CD4-positive, alpha-beta memory T cell (primary cell): ENCODE results near the gene PPA1. TPM values are rescaled to one million over a fixed set of nuclear protein-coding genes. Genes with fewer than 3 reads are reported as not detected.
"Not testable (repeated sequence)": the region's sequence is repeated elsewhere in the genome, so short reads cannot be mapped to it uniquely, and the experiment has no call there.

ENCODE experiments used
- CTCF ChIA-PET: fragments of 350-600 bp; sonication (Branson Sonifier 250); formaldehyde crosslinking; loops from one replicate; lab custom pipeline; 2021; ENCODE audit warnings: inconsistent platforms; ENCODE audit not compliant: partially characterized antibody; lab: Charles Lee
- POLR2A ChIA-PET: fragments of 350-600 bp; sonication (Branson Sonifier 250); formaldehyde crosslinking; loops from one replicate; lab custom pipeline; 2021; ENCODE audit not compliant: partially characterized antibody; lab: Charles Lee
- DNase-seq, 5 donors: peaks; one replicate each; pipeline versions ENCODE4 v3.0.0 to v3.0.0-alpha.2; 2020 to 2022; ENCODE audit warnings: mixed read lengths in 1 of 5
- H3K27ac ChIP-seq: one replicate; pipeline ENCODE4 v1.7.0; 2013; ENCODE audit warnings: low read depth, low read length
- H3K27me3 ChIP-seq: 2 replicates; pipeline ENCODE4 v1.7.0; 2013; ENCODE audit warnings: mild to moderate bottlenecking, low read length, moderate library complexity; ENCODE audit not compliant: insufficient read depth
- H3K36me3 ChIP-seq: 2 replicates; pipeline ENCODE4 v1.7.0; 2013; ENCODE audit warnings: mild to moderate bottlenecking, low read length, moderate library complexity; ENCODE audit not compliant: insufficient read depth
- H3K4me1 ChIP-seq: 2 replicates; pipeline ENCODE4 v1.7.0; 2013; ENCODE audit warnings: mild to moderate bottlenecking, low read length, moderate library complexity; ENCODE audit not compliant: insufficient read depth
- H3K4me3 ChIP-seq, 2 donors: one replicate each; pipeline ENCODE4 v1.7.0; 2013; ENCODE audit warnings: low read length in 2 of 2, mild to moderate bottlenecking in 1 of 2
- H3K9me3 ChIP-seq, 2 donors: one replicate each; pipeline ENCODE4 v1.7.0; 2013; ENCODE audit warnings: low read length in 2 of 2, control low read depth in 1 of 2; ENCODE audit not compliant: control insufficient read depth in 1 of 2
- H3K27ac Mint-ChIP-seq, 7 donors: one replicate each; pipeline ENCODE4 v1.8.0; 2020 to 2021; ENCODE audit warnings: mixed read lengths in 7 of 7, mild to moderate bottlenecking in 6 of 7, inconsistent platforms in 3 of 7, moderate library complexity in 3 of 7
- H3K27me3 Mint-ChIP-seq, 2 donors: one replicate each; pipeline ENCODE4 v1.8.0; 2020 to 2021; ENCODE audit warnings: mixed read lengths in 2 of 2
- H3K36me3 Mint-ChIP-seq, 2 donors: one replicate each; pipeline ENCODE4 v1.8.0; 2020 to 2021; ENCODE audit warnings: mixed read lengths in 2 of 2, inconsistent platforms in 1 of 2, mild to moderate bottlenecking in 1 of 2
- H3K4me1 Mint-ChIP-seq, 4 donors: one replicate each; pipeline ENCODE4 v1.8.0; 2020 to 2021; ENCODE audit warnings: mixed read lengths in 4 of 4, mild to moderate bottlenecking in 1 of 4
- H3K4me3 Mint-ChIP-seq, 8 donors: one replicate each; pipeline ENCODE4 v1.8.0; 2020 to 2021; ENCODE audit warnings: mixed read lengths in 8 of 8, mild to moderate bottlenecking in 7 of 8, moderate library complexity in 6 of 8, inconsistent platforms in 3 of 8
- H3K9me3 Mint-ChIP-seq, 8 donors: one replicate each; pipeline ENCODE4 v1.8.0; 2020 to 2021; ENCODE audit warnings: mixed read lengths in 8 of 8, mild to moderate bottlenecking in 5 of 8, inconsistent platforms in 3 of 8, moderate library complexity in 1 of 8
- intact Hi-C: fragments of 100-400 bp; cut with micrococcal nuclease; formaldehyde crosslinking; loops from one replicate; pipeline ENCODE4 v1.15.1; 2023
- polyA plus RNA-seq, 2 donors: library from polyadenylated mRNA; unstranded; fragments of 300-500 nt; fragmentation: Illumina TruSeq; gene quantifications; one replicate each; pipeline ENCODE4 v1.2.3, GENCODE V29; 2021
- total RNA-seq, 2 experiments: library from RNA; stranded (reverse); gene quantifications; one replicate each; pipeline ENCODE4 v1.2.3, GENCODE V29; 2021

PPA1 gene
- total and polyA plus RNA-seq, 4 experiments from 2014 or later = 57.4 to 304 (median 104) TPM

DNA sequence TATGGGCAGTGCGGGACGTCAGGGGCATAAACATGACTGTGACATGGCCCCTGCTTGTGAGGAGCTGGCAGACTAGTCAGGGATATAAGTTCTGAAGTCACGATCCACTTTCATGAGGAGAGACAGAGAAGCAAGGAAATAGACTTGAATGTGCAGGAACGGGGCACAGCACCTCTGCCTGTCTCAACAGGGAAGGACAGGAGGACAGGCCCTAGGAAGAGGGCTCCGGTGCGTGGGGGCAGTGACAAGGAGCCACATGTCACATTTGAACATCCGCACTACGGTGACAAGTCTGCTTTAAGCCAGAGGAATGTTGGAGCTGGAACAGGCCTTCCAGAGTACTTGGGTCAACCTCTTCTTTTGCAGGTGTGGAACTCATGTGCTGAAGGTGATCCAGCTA, 43.1 kb downstream of the PPA1 start:
- Mint-ChIP-seq H3K36me3 (no peaks in the 10 kb centered on the region), H3K27me3 (peaks cover 0 to 1% of the 10 kb centered on the region in 2 donors), H3K4me1 (no peaks in the 10 kb centered on the region), H3K27ac (no peak overlapping the region), H3K4me3 (no peak overlapping the region), H3K9me3 (no peaks in the 10 kb centered on the region)
- ChIA-PET POLR2A (no interaction called here), CTCF (interaction anchor here (1.2 kb wide), 1 partner anchor 174 kb away, joined by 3 read pairs; no protein-coding TSS in a partner anchor)
- Histone ChIP-seq H3K27ac (no peak overlapping the region), H3K9me3 (no peaks in the 10 kb centered on the region), H3K27me3 (no peaks in the 10 kb centered on the region), H3K36me3 (no peaks in the 10 kb centered on the region), H3K4me3 (no peak overlapping the region), H3K4me1 (no peaks in the 10 kb centered on the region)
- DNase-seq = no peak
- intact Hi-C loops = no loop called here

DNA sequence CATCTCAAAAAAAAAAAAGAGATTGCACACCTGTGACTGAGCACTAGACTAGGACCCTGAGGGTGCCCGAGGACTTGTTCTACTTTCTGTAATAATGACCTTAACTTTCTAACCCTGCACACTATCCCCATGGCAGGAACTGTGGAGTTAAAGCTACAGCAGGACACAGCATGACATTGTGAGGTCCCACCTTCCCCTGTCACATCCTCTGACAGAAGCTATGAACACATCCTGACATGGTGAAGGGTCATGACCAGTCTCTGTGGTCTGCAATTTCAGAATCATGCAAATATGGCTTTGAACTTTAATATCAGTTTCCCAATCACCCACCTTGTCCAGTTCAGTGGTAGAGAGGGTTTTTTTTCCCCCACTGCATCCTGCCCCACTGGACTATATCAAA, 44.5 kb downstream of the PPA1 start:
- H3K27ac Mint-ChIP-seq = no peak overlapping the region
- no peaks in the 10 kb centered on the region for H3K9me3 Mint-ChIP-seq
- intact Hi-C loops = no loop called here
- CTCF ChIA-PET = interaction anchor here (1.3 kb wide), 1 partner anchor 42 kb away, joined by 3 read pairs; the partner anchor contains the start of gene TYSND1
- no peak overlapping the region for H3K4me3 Mint-ChIP-seq
- Histone ChIP-seq H3K36me3 (no peaks in the 10 kb centered on the region), H3K4me3 (no peak overlapping the region), H3K27ac (no peak overlapping the region), H3K27me3 (no peaks in the 10 kb centered on the region), H3K4me1 (no peaks in the 10 kb centered on the region), H3K9me3 (no peaks in the 10 kb centered on the region)
- H3K36me3 Mint-ChIP-seq = no peaks in the 10 kb centered on the region
- DNase-seq = no peak
- H3K27me3 Mint-ChIP-seq = peaks cover 0 to 1% of the 10 kb centered on the region in 2 donors
- POLR2A ChIA-PET = no interaction called here
- H3K4me1 Mint-ChIP-seq = no peaks in the 10 kb centered on the region

DNA sequence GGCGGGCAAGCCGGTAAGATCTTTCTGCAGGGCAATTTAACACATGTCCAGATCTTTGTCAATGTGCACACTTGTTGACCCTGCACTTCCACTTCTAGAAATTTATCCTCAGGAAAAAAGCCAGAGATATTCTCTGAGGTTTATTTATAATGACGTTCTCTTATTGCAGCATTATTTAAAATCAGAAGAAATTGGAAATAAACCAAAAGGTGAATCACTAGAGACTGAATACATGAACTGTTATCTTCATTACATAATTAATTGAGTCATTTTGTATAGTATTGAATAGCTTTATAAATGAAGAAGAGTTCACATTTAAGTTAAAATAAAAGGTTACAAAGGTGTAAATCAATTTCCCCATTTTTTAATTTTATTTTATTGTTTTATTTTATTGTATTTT, 46.7 kb downstream of the PPA1 start:
- H3K27me3 Mint-ChIP-seq = peaks cover 0 to 1% of the 10 kb centered on the region in 2 donors
- H3K36me3 ChIP-seq = no peaks in the 10 kb centered on the region
- H3K27ac ChIP-seq = no peak overlapping the region
- intact Hi-C loops = no loop called here
- H3K27ac Mint-ChIP-seq = no peak overlapping the region
- H3K36me3 Mint-ChIP-seq = no peaks in the 10 kb centered on the region
- no peak overlapping the region for H3K4me3 ChIP-seq
- DNase-seq = no peak
- no peak overlapping the region for H3K4me3 Mint-ChIP-seq
- no peaks in the 10 kb centered on the region for H3K9me3 ChIP-seq
- ChIA-PET CTCF (no interaction called here), POLR2A (no interaction called here)
- H3K4me1 ChIP-seq = no peaks in the 10 kb centered on the region
- no peaks in the 10 kb centered on the region for H3K9me3 Mint-ChIP-seq
- no peaks in the 10 kb centered on the region for H3K4me1 Mint-ChIP-seq
- H3K27me3 ChIP-seq = no peaks in the 10 kb centered on the region

DNA sequence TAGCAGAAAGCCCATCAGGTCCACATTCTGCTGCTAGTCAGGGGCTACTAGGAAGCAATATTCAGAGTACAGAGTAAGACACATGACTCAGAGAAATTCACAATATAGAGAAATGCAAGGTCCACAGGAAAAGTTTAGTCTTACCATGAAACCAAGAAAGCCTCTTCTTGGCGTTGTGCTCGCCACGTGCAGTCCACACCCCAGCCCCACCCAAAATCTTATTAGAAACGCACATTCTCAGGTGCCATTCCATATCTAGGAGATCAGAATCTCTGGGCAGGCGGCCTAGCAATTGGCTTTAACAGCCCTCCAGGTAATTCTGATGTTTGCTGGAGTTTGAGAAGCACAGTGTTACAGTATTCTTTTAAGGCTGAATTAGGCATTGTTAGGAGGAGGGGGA, 47.1 kb downstream of the PPA1 start:
- Mint-ChIP-seq H3K9me3 (peaks cover 0 to 2% (median 0%) of the 10 kb centered on the region in 8 donors), H3K4me3 (no peak overlapping the region), H3K4me1 (no peaks in the 10 kb centered on the region), H3K36me3 (no peaks in the 10 kb centered on the region), H3K27ac (no peak overlapping the region), H3K27me3 (peaks cover 0 to 1% of the 10 kb centered on the region in 2 donors)
- no peaks in the 10 kb centered on the region for H3K9me3 ChIP-seq
- H3K27ac ChIP-seq = no peak overlapping the region
- ChIA-PET POLR2A (no interaction called here), CTCF (no interaction called here)
- no peak overlapping the region for H3K4me3 ChIP-seq
- no peaks in the 10 kb centered on the region for H3K36me3 ChIP-seq
- intact Hi-C loops = no loop called here
- no peaks in the 10 kb centered on the region for H3K4me1 ChIP-seq
- DNase-seq = no peak
- no peaks in the 10 kb centered on the region for H3K27me3 ChIP-seq

DNA sequence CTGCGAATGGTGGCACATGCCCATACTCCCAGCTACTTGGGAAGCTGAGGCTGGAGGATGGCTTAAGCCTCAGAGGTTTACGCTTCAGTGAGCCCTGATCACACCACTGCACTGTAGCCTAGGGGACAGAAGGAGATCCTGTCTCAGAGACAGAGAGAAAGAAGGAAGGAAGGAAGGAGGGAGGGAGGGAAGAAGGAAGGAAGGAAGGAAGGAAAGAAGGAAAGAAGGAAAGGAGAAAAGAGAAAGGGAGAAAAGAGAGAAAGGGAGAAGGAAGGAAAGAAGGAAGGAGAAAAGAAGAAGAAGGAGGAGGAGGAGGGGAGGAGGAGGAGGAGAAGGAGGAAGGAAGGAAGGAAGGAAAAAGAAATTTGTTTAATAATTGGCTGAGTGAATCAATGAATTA, 49.9 kb downstream of the PPA1 start:
- Histone ChIP-seq H3K9me3 (no peaks in the 10 kb centered on the region), H3K4me3 (no peak overlapping the region), H3K36me3 (no peaks in the 10 kb centered on the region), H3K4me1 (no peaks in the 10 kb centered on the region), H3K27ac (no peak overlapping the region), H3K27me3 (no peaks in the 10 kb centered on the region)
- DNase-seq = no peak
- ChIA-PET POLR2A (no interaction called here), CTCF (no interaction called here)
- Mint-ChIP-seq H3K27me3 (peaks cover 1 to 5% of the 10 kb centered on the region in 2 donors), H3K27ac (no peak overlapping the region), H3K4me3 (no peak overlapping the region), H3K4me1 (no peaks in the 10 kb centered on the region), H3K36me3 (no peaks in the 10 kb centered on the region), H3K9me3 (peaks cover 0 to 5% (median 0%) of the 10 kb centered on the region in 8 donors)
- intact Hi-C loops = no loop called here

DNA sequence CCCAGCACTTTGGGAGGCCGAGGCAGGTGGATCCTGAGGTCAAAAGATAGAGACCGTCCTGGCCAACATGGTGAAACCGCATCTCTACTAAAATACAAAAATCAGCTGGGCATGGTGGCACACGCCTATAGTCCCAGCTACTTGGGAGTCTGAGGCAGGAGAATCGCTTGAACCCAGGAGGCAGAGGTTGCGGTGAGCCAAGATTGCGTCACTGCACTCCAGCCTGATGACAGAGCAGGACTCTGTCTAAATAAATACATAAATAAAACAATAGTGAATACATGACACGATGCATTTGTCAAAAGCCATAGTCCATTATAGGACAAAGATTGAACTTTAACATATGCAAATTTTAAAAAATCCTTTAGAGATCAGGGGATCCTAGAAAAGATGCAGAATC, 54.0 kb downstream of the PPA1 start:
- DNase-seq, intact Hi-C loops, H3K27me3 Mint-ChIP-seq, H3K4me3 Mint-ChIP-seq, H3K27me3 ChIP-seq, H3K27ac Mint-ChIP-seq, H3K4me3 ChIP-seq, H3K9me3 Mint-ChIP-seq, H3K27ac ChIP-seq, H3K36me3 Mint-ChIP-seq, H3K36me3 ChIP-seq, H3K9me3 ChIP-seq: not testable (repeated sequence)
- peaks cover 4 to 11% (median 8%) of the 10 kb centered on the region in 4 donors for H3K4me1 Mint-ChIP-seq
- CTCF ChIA-PET = interaction anchor here (1.5 kb wide), 1 partner anchor 33 kb away, joined by 8 read pairs; the partner anchor contains the start of gene TYSND1
- POLR2A ChIA-PET = interaction anchor here (1.2 kb wide), 1 partner anchor 9 kb away, joined by 3 read pairs; the partner anchor contains the start of gene SAR1A
- H3K4me1 ChIP-seq = peaks cover 12% of the 10 kb centered on the region

DNA sequence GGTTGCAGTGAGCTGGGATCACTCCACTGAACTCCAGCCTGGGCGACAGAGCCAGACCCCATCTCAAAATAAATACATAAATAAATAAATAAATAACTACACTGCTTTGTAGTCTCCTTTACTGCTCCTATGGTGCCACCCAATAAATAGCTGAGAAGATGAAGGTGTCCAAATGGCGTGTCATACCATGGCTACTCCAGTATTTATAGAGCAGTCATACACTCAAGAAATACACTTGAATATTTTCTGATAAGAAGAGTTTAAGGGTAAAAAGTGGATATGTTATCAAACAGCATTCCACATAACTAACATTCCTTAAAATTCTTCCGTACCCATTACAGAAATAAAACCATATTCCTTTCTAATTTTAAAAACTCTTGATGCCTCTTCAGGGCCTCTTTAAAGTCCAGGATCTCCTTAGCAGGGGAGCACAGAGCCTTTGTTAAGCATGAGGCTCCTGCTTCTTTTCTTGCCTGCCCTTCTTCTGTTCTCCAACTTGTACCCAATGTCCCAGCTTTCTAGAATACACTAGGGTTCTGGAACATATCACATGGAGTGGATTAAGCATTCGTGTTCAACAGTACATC, 55.0 kb downstream of the PPA1 start:
- H3K27me3 Mint-ChIP-seq = peaks cover 0 to 5% of the 10 kb centered on the region in 2 donors
- peaks cover 0 to 5% (median 0%) of the 10 kb centered on the region in 8 donors for H3K9me3 Mint-ChIP-seq
- no peaks in the 10 kb centered on the region for H3K36me3 Mint-ChIP-seq
- no peak overlapping the region for H3K27ac ChIP-seq
- no peaks in the 10 kb centered on the region for H3K27me3 ChIP-seq
- H3K4me3 ChIP-seq = no peak overlapping the region
- DNase-seq = no peak
- peaks cover 21% of the 10 kb centered on the region for H3K4me1 ChIP-seq
- ChIA-PET POLR2A (no interaction called here), CTCF (interaction anchor here (1.2 kb wide), 1 partner anchor 43 kb away, joined by 3 read pairs; no protein-coding TSS in a partner anchor)
- H3K36me3 ChIP-seq = no peaks in the 10 kb centered on the region
- H3K4me3 Mint-ChIP-seq = no peak overlapping the region
- H3K9me3 ChIP-seq = no peaks in the 10 kb centered on the region
- intact Hi-C loops = no loop called here
- H3K27ac Mint-ChIP-seq = no peak overlapping the region
- H3K4me1 Mint-ChIP-seq = peaks cover 10 to 18% (median 14%) of the 10 kb centered on the region in 4 donors
